Smooth muscle cell (in vitro differentiated cells): Measurements from ENCODE around the gene CCDC172. TPM values are rescaled to one million over a fixed set of nuclear protein-coding genes. Genes with fewer than 3 reads are reported as not detected.

ENCODE experiments used
- DNase-seq: peaks from one replicate; lab custom pipeline; 2025; ENCODE audit not compliant: unreplicated experiment; lab: John Stamatoyannopoulos, UW
- H2AFZ ChIP-seq: fragments of 200-600 bp; sonication (generic); 2 replicates; pipeline ENCODE4 v1.6.0; 2016; ENCODE audit warnings: antibody characterized with exemption, low read depth, mild to moderate bottlenecking
- H3F3A ChIP-seq: fragments of 200-600 bp; sonication (generic); 2 replicates; pipeline ENCODE4 v1.6.0; 2017; ENCODE audit warnings: antibody characterized with exemption, low read depth
- H3K27ac ChIP-seq: fragments of 200-600 bp; sonication (generic); 2 replicates; pipeline ENCODE4 v1.5.1; 2016; ENCODE audit warnings: low read depth, mild to moderate bottlenecking
- H3K27me3 ChIP-seq: fragments of 200-600 bp; sonication (generic); 2 replicates; pipeline ENCODE4 v1.6.1; 2016; ENCODE audit warnings: low read depth, mild to moderate bottlenecking
- H3K36me3 ChIP-seq: fragments of 200-600 bp; sonication (generic); 2 replicates; pipeline ENCODE4 v1.5.1; 2016; ENCODE audit warnings: low read depth
- H3K4me1 ChIP-seq: fragments of 200-600 bp; sonication (generic); 2 replicates; pipeline ENCODE4 v1.5.1; 2016; ENCODE audit warnings: low read depth
- H3K4me2 ChIP-seq: fragments of 200-600 bp; sonication (generic); 2 replicates; pipeline ENCODE4 v1.6.0; 2016; ENCODE audit warnings: mild to moderate bottlenecking
- H3K4me3 ChIP-seq: fragments of 200-600 bp; sonication (generic); 2 replicates; pipeline ENCODE4 v1.5.1; 2016; ENCODE audit warnings: mild to moderate bottlenecking
- H3K79me2 ChIP-seq: fragments of 200-600 bp; sonication (generic); 2 replicates; pipeline ENCODE4 v1.6.0; 2016; ENCODE audit warnings: low read depth, mild to moderate bottlenecking
- H3K9ac ChIP-seq: fragments of 200-600 bp; sonication (generic); 2 replicates; pipeline ENCODE4 v1.6.0; 2016; ENCODE audit warnings: low read depth
- H3K9me3 ChIP-seq: fragments of 200-600 bp; sonication (generic); replicated peaks from 2 replicates; pipeline ENCODE4 v1.5.1; 2016; ENCODE audit warnings: low read depth
- H4K20me1 ChIP-seq: fragments of 200-600 bp; sonication (generic); 2 replicates; pipeline ENCODE4 v1.6.0; 2016; ENCODE audit warnings: low read depth
- CTCF ChIP-seq: fragments of 200-600 bp; sonication (generic); IDR thresholded peaks from 2 replicates; pipeline ENCODE4 v1.5.1; 2017; ENCODE audit warnings: borderline replicate concordance, mild to moderate bottlenecking, antibody characterized with exemption; ENCODE audit not compliant: insufficient read depth, poor library complexity, severe bottlenecking
- whole genome bisulfite sequencing: methylation state at CpG from one replicate; pipeline ENCODE4 v1.1.7; 2016; ENCODE audit warnings: low lambda C conversion rate; 5-methylcytosine and 5-hydroxymethylcytosine counted together
- polyA plus RNA-seq: library from polyadenylated mRNA; unstranded; fragments of >200 nt; fragmentation: Nextera tagmentation; extraction: Ambion mirVana; gene quantifications from 2 replicates; pipeline ENCODE4 v1.2.1, GENCODE V29; 2016
- total RNA-seq: library from RNA; depleted of rRNA; stranded (reverse); fragments of >200 nt; gene quantifications from 2 replicates; pipeline ENCODE4 v1.2.3, GENCODE V29; 2014

The CCDC172 gene
- total and polyA plus RNA-seq, 2 experiments from 2014 or later: not detected

DNA sequence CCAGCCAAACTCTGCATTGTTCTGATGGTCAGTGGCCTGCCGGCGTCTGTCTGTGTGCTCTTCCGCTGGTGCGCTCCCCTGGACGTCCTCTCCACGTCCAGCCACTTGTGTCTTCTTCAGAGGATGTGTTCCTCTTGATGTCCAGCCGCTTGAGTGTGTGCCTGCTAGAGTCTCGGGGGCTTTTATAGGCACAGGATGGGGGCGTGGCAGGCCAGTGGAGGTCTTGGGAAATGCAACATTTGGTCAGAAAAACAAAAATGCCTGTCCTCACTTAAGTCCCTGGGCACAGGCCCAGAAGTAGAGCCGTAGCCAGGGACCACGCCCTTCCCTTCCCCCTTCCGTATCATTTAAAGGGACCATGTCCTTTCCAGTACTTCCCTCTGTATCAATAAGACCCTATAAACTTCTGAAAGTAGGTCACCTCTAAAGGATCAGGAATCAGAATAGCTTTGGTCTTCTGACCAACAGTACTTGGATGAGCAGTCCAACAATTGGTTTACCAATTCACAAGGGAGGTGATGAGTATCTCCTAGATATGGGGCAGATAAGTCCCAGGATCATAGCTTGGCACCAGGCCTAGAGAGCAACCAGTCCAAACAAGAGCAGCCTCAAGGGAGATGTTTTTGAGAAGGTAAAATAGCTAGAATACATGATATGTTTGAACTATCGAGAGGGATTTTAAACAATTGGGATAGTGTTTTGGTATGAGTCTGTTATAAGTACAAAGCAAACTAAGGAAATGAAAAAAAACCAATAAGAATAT, 71.2 kb downstream of the CCDC172 start:
- Histone ChIP-seq H3K9me3 (no peaks in the 10 kb centered on the region), H3K4me2 (no peak overlapping the region), H4K20me1 (no peaks in the 10 kb centered on the region), H3K27ac (no peak overlapping the region), H3K36me3 (no peaks in the 10 kb centered on the region), H2AFZ (no peak overlapping the region), H3K79me2 (no peaks in the 10 kb centered on the region), H3K4me3 (no peak overlapping the region), H3K9ac (no peak overlapping the region), H3K4me1 (no peaks in the 10 kb centered on the region), H3K27me3 (no peaks in the 10 kb centered on the region), H3F3A (no peaks in the 10 kb centered on the region)
- 87% methylated on average over 13 of the region's 13 CpGs for WGBS
- no peak for DNase-seq
- no peak for TF ChIP-seq CTCF

GRCh38 chr10:116398224-116398623, 74.0 kb downstream of the CCDC172 start:
- no peak for DNase-seq
- Histone ChIP-seq H3K27ac (no peak overlapping the region), H3K9me3 (no peaks in the 10 kb centered on the region), H3K27me3 (no peaks in the 10 kb centered on the region), H3K9ac (no peak overlapping the region), H3K36me3 (no peaks in the 10 kb centered on the region), H3K4me2 (no peak overlapping the region), H2AFZ (no peak overlapping the region), H3K4me3 (no peak overlapping the region), H3K4me1 (no peaks in the 10 kb centered on the region), H3K79me2 (no peaks in the 10 kb centered on the region), H3F3A (no peaks in the 10 kb centered on the region), H4K20me1 (no peaks in the 10 kb centered on the region)
- TF ChIP-seq CTCF: no peak
- WGBS: 69% methylated on average over 5 of the region's 5 CpGs

GRCh38 chr10:116402858-116403257, 78.6 kb downstream of the CCDC172 start:
- no peak overlapping the region for H3K4me2 ChIP-seq
- H3K9ac ChIP-seq: no peak overlapping the region
- no peaks in the 10 kb centered on the region for H3F3A ChIP-seq
- TF ChIP-seq CTCF: no peak
- no peak overlapping the region for H2AFZ ChIP-seq
- H3K79me2 ChIP-seq: no peaks in the 10 kb centered on the region
- no peaks in the 10 kb centered on the region for H4K20me1 ChIP-seq
- no peaks in the 10 kb centered on the region for H3K9me3 ChIP-seq
- WGBS: 91% methylated on average over 3 of the region's 3 CpGs
- H3K27me3 ChIP-seq: no peaks in the 10 kb centered on the region
- no peak for DNase-seq
- H3K4me1 ChIP-seq: no peaks in the 10 kb centered on the region
- no peak overlapping the region for H3K4me3 ChIP-seq
- no peaks in the 10 kb centered on the region for H3K36me3 ChIP-seq
- H3K27ac ChIP-seq: no peak overlapping the region

GRCh38 chr10:116403740-116404250, 79.5 kb downstream of the CCDC172 start:
- Histone ChIP-seq H3K4me2 (no peak overlapping the region), H3K4me1 (no peaks in the 10 kb centered on the region), H3K9ac (no peak overlapping the region), H3K27ac (no peak overlapping the region), H3K4me3 (no peak overlapping the region), H3K36me3 (no peaks in the 10 kb centered on the region), H3F3A (no peaks in the 10 kb centered on the region), H3K27me3 (no peaks in the 10 kb centered on the region), H3K9me3 (no peaks in the 10 kb centered on the region), H4K20me1 (no peaks in the 10 kb centered on the region), H2AFZ (no peak overlapping the region), H3K79me2 (no peaks in the 10 kb centered on the region)
- no peak for DNase-seq
- no peak for TF ChIP-seq CTCF
- 85% methylated on average over 6 of the region's 6 CpGs for WGBS
